ENCODE data around the gene SIPA1L3. TPM values are rescaled to one million over a fixed set of nuclear protein-coding genes. Genes with fewer than 3 reads are reported as not detected.

Gene SIPA1L3
- total and polyA plus RNA-seq, 12 donors: 2.2 to 24.1 (median 11.8) TPM

- no peaks in the 10 kb centered on the region for H3K27me3 ChIP-seq
- H3K27ac ChIP-seq: no peak overlapping the region
- H3K4me3 ChIP-seq: no peak overlapping the region
- DNase-seq: no peak
- no peaks in the 10 kb centered on the region for H3K9me3 ChIP-seq (replicated peaks in 1 of 3)
- WGBS, 4 donors: 75 to 81% (median 80%) methylated on average over 15 to 18 of the region's 18 CpGs
- no peaks in the 10 kb centered on the region for H3K36me3 ChIP-seq (replicated peaks in 1 of 2)
- intact Hi-C loops (cut with DNase I): no loop called here
- H3K4me1 ChIP-seq (replicated peaks in 1 of 2): peaks cover 0 to 10% of the 10 kb centered on the region in 2 donors
- no peak for TF ChIP-seq CTCF (IDR thresholded peaks at IDR 0.05)
Observed at GRCh38 chr19:38036707-38037611, 130.0 kb downstream of the SIPA1L3 start.

GRCh38 chr19:38039966-38040365, 133.0 kb downstream of the SIPA1L3 start:
- WGBS, 4 donors: 89 to 93% (median 91%) methylated on average over 6 of the region's 6 CpGs
- DNase-seq: no peak
- no peaks in the 10 kb centered on the region for H3K27me3 ChIP-seq
- no peaks in the 10 kb centered on the region for H3K9me3 ChIP-seq (replicated peaks in 1 of 3)
- no peak overlapping the region for H3K4me3 ChIP-seq
- intact Hi-C loops (cut with DNase I): no loop called here
- no peak overlapping the region for H3K27ac ChIP-seq
- TF ChIP-seq POLR2A (IDR thresholded peaks at IDR 0.05) (no peak), CTCF (IDR thresholded peaks at IDR 0.05) (no peak)
- peaks cover 0 to 10% of the 10 kb centered on the region in 2 donors for H3K4me1 ChIP-seq (replicated peaks in 1 of 2)
- H3K36me3 ChIP-seq (replicated peaks in 1 of 2): no peaks in the 10 kb centered on the region

GRCh38 chr19:38042132-38042531, 135.1 kb downstream of the SIPA1L3 start:
- H3K27ac ChIP-seq: no peak overlapping the region
- no peaks in the 10 kb centered on the region for H3K36me3 ChIP-seq (replicated peaks in 1 of 2)
- no peak overlapping the region for H3K4me3 ChIP-seq
- no peak for TF ChIP-seq CTCF (IDR thresholded peaks at IDR 0.05)
- TF ChIP-seq POLR2A (IDR thresholded peaks at IDR 0.05): no peak
- intact Hi-C loops (cut with DNase I): no loop called here
- WGBS, 4 donors: 94 to 99% (median 98%) methylated on average over 2 of the region's 2 CpGs
- H3K4me1 ChIP-seq (replicated peaks in 1 of 2): no peaks in the 10 kb centered on the region
- DNase-seq: no peak
- H3K9me3 ChIP-seq (replicated peaks in 1 of 3): no peaks in the 10 kb centered on the region
- no peaks in the 10 kb centered on the region for H3K27me3 ChIP-seq

GRCh38 chr19:38043649-38044144, 136.7 kb downstream of the SIPA1L3 start:
- Histone ChIP-seq H3K27me3 (no peaks in the 10 kb centered on the region), H3K4me1 (replicated peaks in 1 of 2) (no peaks in the 10 kb centered on the region), H3K4me3 (no peak overlapping the region), H3K36me3 (replicated peaks in 1 of 2) (no peaks in the 10 kb centered on the region), H3K9me3 (replicated peaks in 1 of 3) (no peaks in the 10 kb centered on the region), H3K27ac (no peak overlapping the region)
- intact Hi-C loops (cut with DNase I): no loop called here
- no peak for DNase-seq
- TF ChIP-seq CTCF (IDR thresholded peaks at IDR 0.05) (no peak), POLR2A (IDR thresholded peaks at IDR 0.05) (no peak)
- WGBS, 4 donors: 86 to 95% (median 92%) methylated on average over 5 of the region's 5 CpGs

All from adrenal gland (tissue), 12 donors.